D341Med (cell line): ENCODE data around the gene COQ7.

Experiments
- DNase-seq: peaks from one replicate; pipeline ENCODE4 v3.0.0; 2012; ENCODE audit warnings: low spot score

The COQ7 gene

GRCh38 chr16:19113577-19114358 is 46.4 kb downstream of the COQ7 start, which contains the start of gene ITPRIPL2:
Gene ITPRIPL2, plus strand, starts transcription at chr16:19113964. Its CDS starts 498 bp downstream, at chr16:19114462.
- DNase-seq: peak; percentile 62

GRCh38 chr16:19114359-19115147 is 47.1 kb downstream of the COQ7 start:
- DNase-seq: peak; percentile 30

- DNase-seq: no peak
Observed at GRCh38 chr16:19115148-19116021, 48.0 kb downstream of the COQ7 start.

- DNase-seq: no peak
Observed at GRCh38 chr16:19116711-19117449, 49.5 kb downstream of the COQ7 start.

GRCh38 chr16:19118938-19119431 is 51.6 kb downstream of the COQ7 start:
- DNase-seq: no peak

GRCh38 chr16:19119564-19119963 is 52.1 kb downstream of the COQ7 start:
- DNase-seq: no peak

- DNase-seq: no peak
Observed at GRCh38 chr16:19123535-19124178, 56.2 kb downstream of the COQ7 start.

GRCh38 chr16:19126300-19126699 is 58.9 kb downstream of the COQ7 start:
- no peak for DNase-seq

GRCh38 chr16:19127205-19127604 is 59.8 kb downstream of the COQ7 start:
- DNase-seq: no peak

- no peak for DNase-seq
Observed at GRCh38 chr16:19127674-19128131, 60.3 kb downstream of the COQ7 start.

- DNase-seq: peak; percentile 53
Observed at GRCh38 chr16:19128454-19129200, 61.2 kb downstream of the COQ7 start.
